ENCODE results near the gene LRCH3. TPM values are rescaled to one million over a fixed set of nuclear protein-coding genes. Genes with fewer than 3 reads are reported as not detected.

LRCH3 gene
- total RNA-seq, 1 donor from 2014 or later = 22.2 TPM

DNA sequence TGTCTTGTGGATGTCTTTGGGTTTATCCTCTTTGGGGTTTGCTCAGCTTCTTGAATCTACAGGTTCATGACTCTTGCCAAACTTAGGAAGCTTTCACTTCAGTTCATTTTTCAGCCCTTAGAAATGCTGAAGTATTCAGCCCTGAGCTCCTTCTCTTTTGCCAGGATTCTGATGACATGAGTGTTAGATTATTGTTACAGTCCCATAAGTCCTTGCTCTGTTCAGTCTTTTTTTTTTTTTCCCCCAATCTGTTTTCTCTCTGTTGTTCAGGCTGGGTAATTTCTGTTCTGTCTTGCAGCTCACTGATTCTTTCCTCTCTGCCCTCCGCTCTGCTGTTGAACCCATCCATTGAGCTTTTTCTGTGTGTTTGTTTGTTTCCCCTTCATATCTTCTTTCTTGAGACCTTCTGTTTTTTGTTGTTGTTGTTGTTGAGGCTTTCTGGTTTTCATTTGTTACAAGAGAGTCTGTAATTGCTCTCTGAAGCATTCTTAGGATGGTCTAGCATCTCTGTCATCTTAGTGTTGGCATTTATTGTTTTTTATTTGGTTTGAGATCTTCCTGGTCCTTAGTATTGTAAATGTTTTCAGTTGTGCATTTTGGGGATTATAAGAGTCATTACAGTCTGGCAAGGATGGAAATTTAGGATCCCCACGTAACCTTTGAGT lies 18.4 kb downstream of the LRCH3 start:
- intact Hi-C loops (cut with DNase I) = loop anchor here (1.0 kb wide), 1 partner anchor 18 kb away; the partner anchor contains the start of gene LRCH3
- Histone ChIP-seq H3K27ac (peak overlapping the region; percentile 71 to 74), H3K9me3 (no peaks in the 10 kb centered on the region), H3K4me1 (peaks cover 6 to 33% of the 10 kb centered on the region in 2 donors), H3K27me3 (no peaks in the 10 kb centered on the region), H3K4me3 (peak overlapping the region in 1 of 2 donors; percentile 7), H3K36me3 (no peaks in the 10 kb centered on the region)
- no peak for DNase-seq (ENCODE audit: low spot score in 2 of 2)
- TF ChIP-seq, protein P1, sequence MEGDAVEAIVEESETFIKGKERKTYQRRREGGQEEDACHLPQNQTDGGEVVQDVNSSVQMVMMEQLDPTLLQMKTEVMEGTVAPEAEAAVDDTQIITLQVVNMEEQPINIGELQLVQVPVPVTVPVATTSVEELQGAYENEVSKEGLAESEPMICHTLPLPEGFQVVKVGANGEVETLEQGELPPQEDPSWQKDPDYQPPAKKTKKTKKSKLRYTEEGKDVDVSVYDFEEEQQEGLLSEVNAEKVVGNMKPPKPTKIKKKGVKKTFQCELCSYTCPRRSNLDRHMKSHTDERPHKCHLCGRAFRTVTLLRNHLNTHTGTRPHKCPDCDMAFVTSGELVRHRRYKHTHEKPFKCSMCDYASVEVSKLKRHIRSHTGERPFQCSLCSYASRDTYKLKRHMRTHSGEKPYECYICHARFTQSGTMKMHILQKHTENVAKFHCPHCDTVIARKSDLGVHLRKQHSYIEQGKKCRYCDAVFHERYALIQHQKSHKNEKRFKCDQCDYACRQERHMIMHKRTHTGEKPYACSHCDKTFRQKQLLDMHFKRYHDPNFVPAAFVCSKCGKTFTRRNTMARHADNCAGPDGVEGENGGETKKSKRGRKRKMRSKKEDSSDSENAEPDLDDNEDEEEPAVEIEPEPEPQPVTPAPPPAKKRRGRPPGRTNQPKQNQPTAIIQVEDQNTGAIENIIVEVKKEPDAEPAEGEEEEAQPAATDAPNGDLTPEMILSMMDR (IDR thresholded peaks at IDR 0.05) = no peak

DNA sequence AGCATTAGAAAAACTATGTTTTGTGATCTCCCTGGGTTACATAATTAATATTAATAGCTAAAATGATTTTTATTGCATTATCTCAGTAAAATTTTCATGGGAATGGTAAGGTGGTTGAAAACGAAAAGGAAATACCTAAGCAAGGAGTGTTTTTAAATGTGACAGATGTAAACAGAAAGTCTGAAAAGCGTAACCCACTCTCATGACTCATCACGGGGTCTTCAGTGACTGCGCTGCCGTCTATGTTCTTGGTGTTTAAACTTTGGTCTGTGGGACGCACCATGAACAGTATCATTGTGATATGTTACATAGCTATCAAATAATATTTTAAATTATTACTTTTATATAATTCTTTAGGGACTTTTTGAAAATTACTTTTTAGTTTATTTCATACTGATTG lies 19.8 kb downstream of the LRCH3 start:
- TF ChIP-seq, protein P1 (IDR thresholded peaks at IDR 0.05) = no peak
- Histone ChIP-seq H3K36me3 (no peaks in the 10 kb centered on the region), H3K4me1 (peaks cover 6 to 33% of the 10 kb centered on the region in 2 donors), H3K9me3 (no peaks in the 10 kb centered on the region), H3K4me3 (no peak overlapping the region), H3K27ac (peak overlapping the region in 1 of 2 donors; percentile 71), H3K27me3 (no peaks in the 10 kb centered on the region)
- DNase-seq (ENCODE audit: low spot score in 2 of 2) = no peak
- intact Hi-C loops (cut with DNase I) = no loop called here

DNA sequence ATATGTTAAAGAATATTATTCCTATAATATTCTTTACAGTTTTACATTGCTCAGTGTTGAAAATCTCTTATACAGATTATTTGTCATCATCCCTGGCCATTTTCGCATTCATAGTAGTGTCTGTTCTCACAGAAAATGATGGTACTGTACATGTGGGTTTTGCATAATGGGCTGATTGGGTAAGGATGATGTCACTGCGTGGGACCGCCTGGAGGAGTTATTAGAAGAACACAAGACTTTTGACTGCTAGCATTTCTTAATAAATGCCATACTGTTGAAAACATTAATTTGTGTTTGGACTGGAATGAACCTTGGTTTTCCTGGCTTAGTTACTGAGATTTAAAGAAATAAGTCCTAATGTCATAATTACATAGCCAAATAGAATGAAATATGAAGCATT lies 20.3 kb downstream of the LRCH3 start:
- TF ChIP-seq, protein P1 (IDR thresholded peaks at IDR 0.05) = no peak
- peak in 1 of 2 donors; percentile 87 for DNase-seq (ENCODE audit: low spot score in 2 of 2)
- Histone ChIP-seq H3K4me3 (no peak overlapping the region), H3K36me3 (no peaks in the 10 kb centered on the region), H3K9me3 (no peaks in the 10 kb centered on the region), H3K4me1 (peaks cover 6 to 33% of the 10 kb centered on the region in 2 donors), H3K27ac (peak overlapping the region in 1 of 2 donors; percentile 71), H3K27me3 (no peaks in the 10 kb centered on the region)
- intact Hi-C loops (cut with DNase I) = no loop called here

DNA sequence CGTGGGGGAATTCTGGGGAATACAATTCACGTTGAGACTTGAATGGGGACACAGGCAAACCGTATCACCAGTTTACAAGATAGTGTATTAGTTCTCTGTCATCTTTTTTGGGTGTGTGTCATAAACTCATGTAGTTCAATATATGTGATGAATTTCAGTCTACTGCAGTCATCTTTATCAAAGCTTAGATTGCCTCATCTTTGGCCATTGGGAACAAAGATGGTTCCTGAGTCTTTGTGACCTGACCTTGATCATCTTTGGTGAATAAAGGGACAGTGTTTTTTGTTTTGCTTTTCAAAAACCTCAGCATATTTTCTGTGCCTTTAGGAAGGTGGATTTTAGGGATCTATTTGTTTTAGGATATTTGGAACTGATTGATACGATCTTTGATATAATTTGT lies 23.3 kb downstream of the LRCH3 start:
- intact Hi-C loops (cut with DNase I) = no loop called here
- peaks cover 0 to 20% of the 10 kb centered on the region in 2 donors for H3K4me1 ChIP-seq
- no peak overlapping the region for H3K4me3 ChIP-seq
- H3K9me3 ChIP-seq = no peaks in the 10 kb centered on the region
- H3K27me3 ChIP-seq = no peaks in the 10 kb centered on the region
- no peaks in the 10 kb centered on the region for H3K36me3 ChIP-seq
- TF ChIP-seq, protein P1 (IDR thresholded peaks at IDR 0.05) = no peak
- DNase-seq (ENCODE audit: low spot score in 2 of 2) = no peak
- no peak overlapping the region for H3K27ac ChIP-seq

DNA sequence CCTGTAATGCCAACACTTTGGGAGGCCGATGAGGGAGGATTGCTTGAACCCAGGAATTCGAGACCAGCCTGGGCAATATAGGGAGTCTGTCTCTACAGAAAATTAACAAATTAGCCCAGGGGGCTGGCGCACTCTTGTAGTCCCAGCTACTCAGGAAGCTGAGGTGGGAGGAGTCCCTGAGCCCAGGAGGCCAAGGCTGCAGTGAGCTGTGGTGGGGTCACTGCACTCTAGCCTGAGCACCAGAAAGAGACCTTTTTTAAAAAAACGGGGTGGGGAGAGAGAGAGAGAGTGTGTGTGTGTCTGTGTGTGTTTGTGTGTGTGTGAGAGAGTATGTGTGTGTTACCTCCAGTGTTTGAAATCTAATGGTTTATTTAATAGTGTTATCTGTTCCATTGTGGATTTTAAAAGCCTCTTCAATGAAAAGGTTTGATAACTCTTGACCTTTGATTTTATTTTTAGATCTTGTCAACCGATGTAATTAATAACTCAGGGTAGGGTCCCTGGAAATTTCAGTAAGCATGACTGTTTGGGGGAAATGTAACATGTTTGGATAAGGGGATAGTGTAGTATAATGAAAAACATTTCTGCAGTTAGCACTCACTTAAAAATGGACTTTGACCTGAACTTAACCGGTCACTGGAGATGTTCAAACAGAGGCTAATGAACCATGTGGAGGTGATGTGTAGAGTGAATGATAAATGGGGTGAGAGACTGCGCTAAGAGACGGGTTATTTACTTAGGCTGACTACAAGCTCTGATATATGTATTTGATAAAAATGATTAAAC lies 29.7 kb downstream of the LRCH3 start:
- Histone ChIP-seq H3K36me3 (peaks cover 4 to 16% of the 10 kb centered on the region in 2 donors), H3K9me3 (no peaks in the 10 kb centered on the region), H3K4me1 (peaks cover 0 to 2% of the 10 kb centered on the region in 2 donors), H3K4me3 (no peak overlapping the region), H3K27me3 (no peaks in the 10 kb centered on the region), H3K27ac (no peak overlapping the region)
- intact Hi-C loops (cut with DNase I) = loop anchor here (5.0 kb wide), 1 partner anchor 33 kb away; no protein-coding TSS in a partner anchor
- TF ChIP-seq, protein P1 (IDR thresholded peaks at IDR 0.05) = no peak
- DNase-seq (ENCODE audit: low spot score in 2 of 2) = no peak

Data from ascending aorta (tissue), 2 donors.